Spleen (tissue), 11 donors: ENCODE results near the gene NCKIPSD. TPM values are rescaled to one million over a fixed set of nuclear protein-coding genes. Genes with fewer than 3 reads are reported as not detected.

Experiments
- DNase-seq: peaks from one replicate; pipeline ENCODE4 v3.0.0-alpha.2; 2020
- H3K27ac ChIP-seq, 8 donors: fragments of 200-600 bp; sonication (generic) in 7 of 8; 1 replicate in 4 of 8; 2 replicates in 4 of 8; pipeline versions ENCODE4 v1.5.0 to v1.8.0; 2016 to 2021; ENCODE audit warnings: inconsistent platforms in 4 of 8, mild to moderate bottlenecking in 4 of 8, moderate library complexity in 1 of 8
- H3K27me3 ChIP-seq, 7 donors: fragments of 200-600 bp; sonication (generic) in 6 of 7; replicated peaks in 1 of 7; 1 replicate in 4 of 7; 2 replicates in 3 of 7; pipeline versions ENCODE4 v1.5.0 to v1.8.0; 2016 to 2021; ENCODE audit warnings: inconsistent platforms in 3 of 7, mild to moderate bottlenecking in 1 of 7
- H3K36me3 ChIP-seq, 6 donors: fragments of 200-600 bp; sonication (generic) in 5 of 6; 1 replicate in 4 of 6; 2 replicates in 2 of 6; pipeline versions ENCODE4 v1.5.0 to v1.8.0; 2016 to 2021; ENCODE audit warnings: inconsistent platforms in 2 of 6
- H3K4me1 ChIP-seq, 6 donors: fragments of 200-600 bp; sonication (generic) in 5 of 6; 1 replicate in 3 of 6; 2 replicates in 3 of 6; pipeline versions ENCODE4 v1.5.0 to v1.8.0; 2016 to 2021; ENCODE audit warnings: inconsistent platforms in 3 of 6
- H3K4me3 ChIP-seq, 8 donors: fragments of 200-600 bp; sonication (generic) in 7 of 8; 1 replicate in 4 of 8; 2 replicates in 4 of 8; pipeline versions ENCODE4 v1.5.0 to v1.8.0; 2016 to 2021; ENCODE audit warnings: inconsistent platforms in 4 of 8, mild to moderate bottlenecking in 4 of 8, moderate library complexity in 2 of 8
- H3K9me3 ChIP-seq, 8 donors: fragments of 200-600 bp; sonication (generic) in 7 of 8; 1 replicate in 4 of 8; 2 replicates in 4 of 8; pipeline versions ENCODE4 v1.5.0 to v1.8.0; 2016 to 2021; ENCODE audit warnings: inconsistent platforms in 4 of 8
- POLR2A ChIP-seq, 3 donors: fragments of 450-650 bp; IDR thresholded peaks; one replicate each; pipeline ENCODE4 v1.5.1; 2017; ENCODE audit warnings: antibody characterized with exemption in 3 of 3, mild to moderate bottlenecking in 1 of 3
- POLR2AphosphoS5 ChIP-seq, 3 donors: sonication (generic); formaldehyde crosslinking; IDR thresholded peaks; one replicate each; pipeline ENCODE4 v1.5.1; 2017; ENCODE audit warnings: antibody characterized with exemption in 3 of 3
- WGBS, 5 donors: extraction: QIAGEN DNeasy Blood & Tissue Kit in 3 of 5; methylation state at CpG; one replicate each; pipeline versions ENCODE4 v1.1.5 to v1.1.7; 2013 to 2018; 5-methylcytosine and 5-hydroxymethylcytosine counted together
- intact Hi-C: fragments of 100-400 bp; cut with DNase I; formaldehyde crosslinking; loops from one replicate; pipeline ENCODE4 v1.15.0; 2023; ENCODE audit warnings: low total_unique reads
- polyA plus RNA-seq, 3 donors: library from polyadenylated mRNA; stranded (reverse); fragments of 200-250 nt; gene quantifications; one replicate each; pipeline ENCODE4 v1.2.1, GENCODE V29; 2013
- total RNA-seq, 7 donors: library from RNA; depleted of rRNA in 3 of 7; stranded (reverse); fragments of >200 nt in 3 of 7; fragmentation: NEBNext Ultra II Directional in 4 of 7; extraction: Animal tissue kit (Norgen Biotek cat#: 25700) in 4 of 7; gene quantifications; one replicate each; pipeline versions ENCODE4 v1.1.0 to v1.2.1, GENCODE V29; 2016 to 2021
- TF ChIP-seq, protein P1 (sequence below), 11 experiments: fragments of 200-600 bp in 7 of 11; fragments of 450-650 bp in 4 of 11; sonication (generic) in 4 of 11; IDR thresholded peaks in 8 of 11; conservative IDR thresholded peaks in 3 of 11; 1 replicate in 7 of 11; 2 replicates in 4 of 11; pipeline versions ENCODE4 v1.4.0 to v1.8.0; 2016 to 2021; ENCODE audit warnings: antibody characterized with exemption in 11 of 11, inconsistent platforms in 4 of 11, mild to moderate bottlenecking in 1 of 11
- donor health status: healthy with polysubstance abuse.
- donor health status: DM: no; HTN: no; CAD: no; lungs with moderate emphysema.
- donor health status: DM: no; HTN: no; CAD: no.
- donor health status: Bipolar disorder and iron deficiency.
- donor health status: healthy.
- donor health status: DM: no; HTN: no; CAD: no.
- donor health status: DM: yes; HTN: yes; CAD: no.

Gene NCKIPSD
- total and polyA plus RNA-seq, 10 donors: 5.9 to 33.9 (median 17.8) TPM

DNA sequence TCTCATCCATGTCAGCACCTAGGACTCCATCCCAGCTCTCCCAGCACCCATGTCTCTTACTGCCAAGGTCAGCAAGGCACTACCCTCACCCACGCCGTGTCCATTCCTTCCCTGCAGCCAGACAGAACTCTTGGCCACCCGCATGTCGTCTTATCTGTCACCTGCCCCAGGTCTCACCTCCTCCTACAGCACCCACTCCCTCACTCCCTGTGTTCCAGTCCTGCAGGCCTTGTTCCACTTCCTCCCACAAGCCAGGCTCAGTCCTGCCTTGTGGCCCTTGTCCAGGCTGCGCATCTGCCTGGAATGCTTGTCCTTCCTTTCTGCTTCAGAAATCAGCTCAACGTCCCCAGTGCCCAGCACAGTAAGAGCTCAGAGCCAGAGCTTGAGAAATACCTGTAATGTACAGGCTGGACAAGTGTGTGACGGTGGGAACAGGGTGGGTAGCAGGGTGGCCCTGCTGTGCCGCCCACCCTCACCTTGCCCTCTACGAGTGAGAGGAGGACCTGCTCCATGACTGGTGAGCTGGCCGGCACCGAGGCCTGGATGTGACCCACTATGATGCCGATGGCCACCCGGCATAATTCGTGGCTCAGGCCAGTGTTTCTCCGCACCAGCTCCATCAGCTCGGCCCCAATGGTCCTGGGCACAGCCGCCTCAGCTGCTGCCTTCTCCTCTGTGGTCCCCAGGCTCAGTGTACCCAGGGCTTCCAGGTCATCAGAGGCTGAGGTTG, 4.7 kb downstream of the NCKIPSD start:
- DNase-seq: no peak
- 93 to 97% (median 95%) methylated on average over 16 to 17 of the region's 17 CpGs for WGBS, 5 donors
- Histone ChIP-seq H3K27me3 (no peaks in the 10 kb centered on the region), H3K36me3 (peaks cover 0 to 69% (median 33%) of the 10 kb centered on the region in 6 donors), H3K27ac (no peak overlapping the region), H3K4me1 (peaks cover 13 to 43% (median 33%) of the 10 kb centered on the region in 6 donors), H3K9me3 (no peaks in the 10 kb centered on the region), H3K4me3 (no peak overlapping the region)
- intact Hi-C loops: no loop called here
- no peak for TF ChIP-seq POLR2A (IDR thresholded peaks at IDR 0.05)
- TF ChIP-seq POLR2AphosphoS5 (IDR thresholded peaks at IDR 0.05): no peak
- TF ChIP-seq, protein P1, sequence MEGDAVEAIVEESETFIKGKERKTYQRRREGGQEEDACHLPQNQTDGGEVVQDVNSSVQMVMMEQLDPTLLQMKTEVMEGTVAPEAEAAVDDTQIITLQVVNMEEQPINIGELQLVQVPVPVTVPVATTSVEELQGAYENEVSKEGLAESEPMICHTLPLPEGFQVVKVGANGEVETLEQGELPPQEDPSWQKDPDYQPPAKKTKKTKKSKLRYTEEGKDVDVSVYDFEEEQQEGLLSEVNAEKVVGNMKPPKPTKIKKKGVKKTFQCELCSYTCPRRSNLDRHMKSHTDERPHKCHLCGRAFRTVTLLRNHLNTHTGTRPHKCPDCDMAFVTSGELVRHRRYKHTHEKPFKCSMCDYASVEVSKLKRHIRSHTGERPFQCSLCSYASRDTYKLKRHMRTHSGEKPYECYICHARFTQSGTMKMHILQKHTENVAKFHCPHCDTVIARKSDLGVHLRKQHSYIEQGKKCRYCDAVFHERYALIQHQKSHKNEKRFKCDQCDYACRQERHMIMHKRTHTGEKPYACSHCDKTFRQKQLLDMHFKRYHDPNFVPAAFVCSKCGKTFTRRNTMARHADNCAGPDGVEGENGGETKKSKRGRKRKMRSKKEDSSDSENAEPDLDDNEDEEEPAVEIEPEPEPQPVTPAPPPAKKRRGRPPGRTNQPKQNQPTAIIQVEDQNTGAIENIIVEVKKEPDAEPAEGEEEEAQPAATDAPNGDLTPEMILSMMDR (IDR thresholded peaks at IDR 0.05 in 8 of 11, conservative IDR thresholded peaks at IDR 0.05 in 3 of 11): no peak

DNA sequence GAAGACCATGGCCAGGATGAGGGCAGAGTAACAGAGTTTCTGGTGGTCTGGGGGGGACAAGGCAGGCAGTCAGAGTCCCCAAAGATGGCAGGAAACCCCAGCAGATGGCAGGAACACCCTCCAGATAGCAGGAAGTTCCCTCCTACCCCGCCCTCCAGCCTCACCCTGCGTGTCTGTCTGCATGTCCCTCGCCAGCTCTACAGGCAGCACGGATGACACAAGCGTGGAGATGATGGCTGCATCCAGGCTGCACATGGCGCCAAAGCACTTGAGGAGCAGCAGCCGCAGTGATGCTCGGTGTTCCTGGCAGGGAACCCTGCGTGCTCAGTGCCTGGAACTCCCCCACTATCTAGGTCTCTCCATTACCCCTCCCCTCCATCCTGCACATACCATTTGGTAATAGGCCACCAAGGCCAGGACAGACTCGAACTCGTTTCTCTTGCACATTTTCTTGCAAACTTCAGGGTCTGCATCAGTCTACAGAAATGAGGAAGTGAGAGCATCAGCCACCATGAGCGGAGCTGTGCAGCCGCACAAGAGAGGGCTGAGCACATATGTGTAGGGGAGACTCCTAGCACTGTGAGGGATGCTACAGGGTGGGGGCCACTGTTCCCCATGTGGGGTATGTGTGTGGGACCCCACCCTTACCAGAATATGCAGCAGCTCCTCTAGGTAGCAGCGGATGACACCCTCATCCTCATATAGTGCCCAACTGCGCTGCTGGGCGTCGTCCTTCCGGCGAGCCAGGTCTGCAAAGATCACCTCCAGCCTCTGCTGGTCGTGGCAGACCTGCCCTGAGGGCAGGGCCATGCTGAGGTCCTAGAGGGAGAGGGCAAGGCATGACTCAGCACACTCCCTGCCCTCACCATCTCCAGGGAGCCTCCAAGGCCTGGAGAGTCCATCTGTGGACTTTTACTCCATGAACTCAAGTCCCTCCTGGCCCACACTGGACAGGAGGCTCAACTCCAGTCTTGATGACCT, 6.0 kb downstream of the NCKIPSD start:
- intact Hi-C loops: no loop called here
- peaks cover 0 to 80% (median 33%) of the 10 kb centered on the region in 6 donors for H3K36me3 ChIP-seq
- TF ChIP-seq POLR2A (IDR thresholded peaks at IDR 0.05): no peak
- TF ChIP-seq, protein P1 (IDR thresholded peaks at IDR 0.05 in 8 of 11, conservative IDR thresholded peaks at IDR 0.05 in 3 of 11): no peak
- TF ChIP-seq POLR2AphosphoS5 (IDR thresholded peaks at IDR 0.05): no peak
- DNase-seq: peak; percentile 74
- H3K4me1 ChIP-seq: peaks cover 11 to 33% (median 25%) of the 10 kb centered on the region in 6 donors
- peak overlapping the region in 1 of 8 donors; percentile 30 for H3K27ac ChIP-seq
- 69 to 82% (median 79%) methylated on average over 14 to 20 of the region's 20 CpGs for WGBS, 5 donors
- no peaks in the 10 kb centered on the region for H3K9me3 ChIP-seq
- H3K4me3 ChIP-seq: no peak overlapping the region
- H3K27me3 ChIP-seq: no peaks in the 10 kb centered on the region

DNA sequence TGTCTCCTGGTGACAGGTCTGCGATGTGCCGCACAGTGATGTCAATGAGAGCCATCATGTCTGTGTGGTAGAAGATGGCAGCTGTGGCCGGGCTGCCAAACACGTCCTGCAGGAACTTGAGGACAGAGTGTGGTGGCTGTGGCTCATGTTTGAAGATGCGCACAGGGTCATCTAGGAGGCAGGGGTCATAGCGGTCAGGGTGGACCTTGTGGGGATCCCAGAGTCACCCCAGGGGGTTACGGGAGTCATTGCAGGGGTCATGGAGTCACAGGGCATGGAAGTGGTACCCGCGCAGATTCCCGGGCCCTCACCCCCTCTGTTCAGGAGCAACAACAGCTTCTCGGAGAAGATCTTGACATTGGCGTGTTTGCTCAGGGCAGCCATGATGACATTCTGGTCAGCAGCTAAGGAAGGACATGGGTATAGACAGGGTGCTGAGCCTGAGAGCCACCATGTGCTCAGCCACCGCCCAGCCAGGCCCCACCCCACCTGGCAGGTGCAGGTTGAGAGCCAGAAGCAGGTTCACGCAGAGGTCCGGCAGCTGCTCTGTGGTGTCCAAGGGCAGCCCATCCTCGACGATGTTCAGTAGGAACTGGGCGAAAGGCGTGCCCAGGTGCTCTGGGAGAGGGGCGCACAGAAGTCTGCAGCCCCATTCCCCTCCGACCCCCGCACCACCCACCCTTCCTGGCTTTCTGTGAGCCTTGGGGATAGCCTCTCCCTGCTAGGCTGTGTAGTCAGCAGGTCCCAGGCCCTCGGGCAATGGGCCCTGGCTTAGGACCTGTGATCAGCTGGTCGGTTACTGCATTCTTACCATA, 6.9 kb downstream of the NCKIPSD start:
- DNase-seq: peak; percentile 64
- no peak overlapping the region for H3K27ac ChIP-seq
- 93 to 96% (median 94%) methylated on average over 22 to 24 of the region's 24 CpGs for WGBS, 5 donors
- no peaks in the 10 kb centered on the region for H3K9me3 ChIP-seq
- peaks cover 6 to 24% (median 16%) of the 10 kb centered on the region in 6 donors for H3K4me1 ChIP-seq
- no peak overlapping the region for H3K4me3 ChIP-seq
- no peaks in the 10 kb centered on the region for H3K27me3 ChIP-seq
- intact Hi-C loops: no loop called here
- peaks cover 0 to 89% (median 33%) of the 10 kb centered on the region in 6 donors for H3K36me3 ChIP-seq
- TF ChIP-seq POLR2A (IDR thresholded peaks at IDR 0.05) (no peak), POLR2AphosphoS5 (IDR thresholded peaks at IDR 0.05) (no peak)
- TF ChIP-seq, protein P1 (IDR thresholded peaks at IDR 0.05 in 8 of 11, conservative IDR thresholded peaks at IDR 0.05 in 3 of 11): no peak
